ENCODE data around the gene MLANA.

DNA sequence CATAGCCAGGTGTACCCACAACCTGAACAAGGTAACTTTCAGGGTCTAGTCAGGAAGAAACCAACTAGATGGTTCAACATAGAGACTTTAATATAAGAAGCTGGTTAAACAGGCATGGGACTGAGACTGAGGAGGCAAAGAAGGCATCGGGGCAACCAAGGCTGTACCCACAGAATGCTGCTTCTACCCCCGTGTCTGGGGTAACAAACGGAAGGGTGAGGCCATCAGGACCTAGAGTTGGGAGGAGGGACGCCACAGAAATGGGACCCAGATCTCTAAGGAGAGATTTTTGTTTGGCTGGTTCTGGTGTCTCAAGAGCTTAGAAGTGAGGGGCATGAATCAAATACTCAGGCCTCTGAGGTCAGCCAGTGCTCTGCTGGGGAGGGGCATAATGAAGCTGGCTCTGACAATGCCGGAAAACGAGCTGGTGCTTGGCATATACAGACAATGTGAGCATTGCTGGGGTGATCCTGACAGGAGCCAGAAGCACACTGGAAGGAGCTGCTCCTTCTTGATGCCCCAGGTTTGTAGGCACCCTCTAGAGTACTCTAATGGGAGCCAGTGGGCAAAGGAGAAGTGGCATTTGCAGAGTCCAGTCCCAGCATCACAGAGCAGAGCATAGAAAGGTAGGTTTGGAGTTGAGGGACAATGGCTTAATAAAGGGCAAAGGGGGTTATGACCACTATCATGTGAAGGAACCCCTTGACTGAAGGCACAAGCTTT lies 3.7 kb downstream of the MLANA start:
- TF ChIP-seq EP300 (IDR thresholded peaks at IDR 0.05) (no peak), POLR2A (IDR thresholded peaks at IDR 0.05) (no peak), CTCF (IDR thresholded peaks at IDR 0.05) (no peak), POLR2AphosphoS5 (IDR thresholded peaks at IDR 0.05) (no peak)
